ENCODE data around the gene RNF207.

RNF207 gene

GRCh38 chr1:6237093-6237492 lies 31.2 kb downstream of the RNF207 start:
- DNase-seq = no peak

- no peak for DNase-seq
Observed at GRCh38 chr1:6239213-6239752, 33.4 kb downstream of the RNF207 start.

DNA sequence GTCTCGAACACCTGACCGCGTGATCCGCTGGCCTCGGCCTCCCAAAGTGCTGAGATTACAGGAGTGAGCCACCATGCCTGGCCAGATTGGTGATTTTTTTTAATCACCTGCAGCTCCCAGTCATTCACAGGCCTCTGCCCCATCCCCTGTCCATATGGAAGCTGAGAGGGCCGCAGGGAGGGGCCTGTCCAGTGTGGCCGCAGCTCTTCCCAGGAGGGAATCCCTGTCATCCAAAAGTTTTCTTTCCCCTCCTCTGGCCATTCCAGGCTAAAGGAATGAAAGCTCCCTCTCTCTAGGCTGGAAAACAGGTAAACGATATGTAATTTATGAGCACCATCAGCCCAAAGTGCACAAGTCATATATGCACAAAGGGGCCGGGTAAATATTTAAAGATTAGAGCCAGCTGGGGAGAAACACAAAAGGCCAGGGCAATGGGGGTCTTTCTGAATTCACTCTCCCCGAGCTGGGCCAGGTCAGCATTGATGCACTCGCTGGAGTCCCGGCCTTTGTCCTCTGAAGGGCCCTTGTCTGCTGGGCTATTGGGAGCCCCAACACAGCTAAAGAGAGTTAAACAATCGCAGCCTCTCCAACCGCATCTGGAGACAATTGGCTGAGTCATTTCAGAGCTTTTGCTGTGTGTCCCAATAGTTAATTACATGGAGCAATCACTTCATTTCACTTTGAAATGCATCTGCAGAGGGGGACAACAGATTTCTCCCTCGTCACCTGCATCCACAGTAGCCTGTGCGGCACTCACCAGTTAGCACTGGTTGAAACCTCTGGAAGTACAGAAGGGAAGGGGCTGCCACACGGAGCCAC lies 34.2 kb downstream of the RNF207 start:
- no peak for DNase-seq

DNA sequence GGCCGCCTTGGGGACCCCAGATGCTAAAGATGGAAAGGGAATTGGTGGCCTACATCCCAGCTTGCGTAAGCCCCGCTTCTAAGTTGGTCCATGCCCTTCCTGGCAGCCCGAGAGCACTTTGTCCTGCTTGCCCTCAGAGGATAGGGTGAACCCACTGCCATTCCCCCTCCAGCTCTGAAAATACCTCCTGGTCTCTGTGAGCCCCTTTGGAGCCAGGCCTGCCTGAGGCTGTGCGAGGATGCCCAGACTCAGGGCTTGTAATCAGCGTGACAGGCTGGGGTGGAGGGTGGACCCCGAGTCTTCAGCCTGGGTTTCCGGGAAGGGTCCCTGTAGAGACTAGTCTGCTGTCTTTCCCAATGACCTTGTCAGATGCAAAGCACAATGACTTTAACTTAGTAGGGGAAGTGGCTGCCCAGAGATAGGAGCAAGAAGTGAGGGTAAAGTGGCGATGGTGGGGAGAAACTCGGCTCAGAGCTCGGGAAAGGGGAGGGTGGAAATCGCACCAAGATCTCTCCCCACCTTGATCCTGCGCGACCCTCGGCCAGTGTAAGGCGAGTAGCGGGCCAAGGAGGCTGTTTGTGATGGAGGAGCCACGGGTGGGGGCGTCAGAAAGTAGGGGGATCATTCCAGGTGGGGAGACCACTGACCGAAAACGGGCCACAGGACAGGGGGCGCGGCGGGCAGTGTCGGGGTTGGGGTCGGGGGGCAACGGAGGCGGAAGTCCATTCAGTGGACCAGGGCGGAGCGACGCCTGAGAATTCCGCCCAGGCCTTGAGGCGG lies 35.4 kb downstream of the RNF207 start:
- no peak for DNase-seq

DNA sequence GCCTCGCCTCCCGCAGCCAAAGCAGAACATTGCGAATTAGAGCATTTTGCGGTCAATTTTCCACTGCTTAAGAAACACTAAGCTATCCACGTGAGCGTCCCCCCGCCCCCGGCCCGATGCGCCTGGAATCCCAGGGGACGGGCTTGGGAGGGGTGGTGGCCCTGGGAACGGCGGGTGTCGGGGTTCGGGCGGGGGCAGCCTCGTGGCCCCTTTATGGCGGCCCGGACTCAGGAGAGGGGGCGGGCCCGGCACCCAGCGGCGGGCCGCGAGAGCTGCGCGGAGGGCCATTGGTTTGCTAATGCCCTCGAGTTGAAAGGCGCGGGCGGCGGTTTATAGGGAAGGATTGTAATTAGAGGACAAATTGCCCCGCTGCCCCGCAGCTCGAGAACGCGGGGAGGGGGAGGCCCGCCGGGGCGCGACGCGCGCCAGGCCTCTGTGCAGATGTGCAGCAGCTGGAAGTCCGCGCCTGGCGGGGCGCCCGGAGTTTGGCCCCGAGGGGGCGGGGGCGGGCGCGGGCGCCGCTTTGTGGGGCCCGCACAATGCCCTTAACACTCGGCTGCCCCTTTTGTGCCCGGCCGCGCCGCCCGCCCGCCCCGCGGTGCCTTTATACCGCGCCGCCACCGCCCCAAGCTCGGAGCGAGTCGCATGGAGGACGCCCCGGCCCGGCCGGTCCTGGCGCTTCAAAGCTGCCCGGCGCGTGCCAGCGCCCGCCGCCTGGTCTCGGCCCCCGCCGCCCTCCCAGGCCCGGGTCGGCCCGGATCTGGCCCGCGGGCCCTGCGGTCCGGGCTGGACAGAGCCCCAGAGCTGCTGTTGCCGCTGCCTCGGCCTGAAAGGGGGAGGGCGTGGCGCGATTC lies 36.2 kb downstream of the RNF207 start:
- no peak for DNase-seq

DNA sequence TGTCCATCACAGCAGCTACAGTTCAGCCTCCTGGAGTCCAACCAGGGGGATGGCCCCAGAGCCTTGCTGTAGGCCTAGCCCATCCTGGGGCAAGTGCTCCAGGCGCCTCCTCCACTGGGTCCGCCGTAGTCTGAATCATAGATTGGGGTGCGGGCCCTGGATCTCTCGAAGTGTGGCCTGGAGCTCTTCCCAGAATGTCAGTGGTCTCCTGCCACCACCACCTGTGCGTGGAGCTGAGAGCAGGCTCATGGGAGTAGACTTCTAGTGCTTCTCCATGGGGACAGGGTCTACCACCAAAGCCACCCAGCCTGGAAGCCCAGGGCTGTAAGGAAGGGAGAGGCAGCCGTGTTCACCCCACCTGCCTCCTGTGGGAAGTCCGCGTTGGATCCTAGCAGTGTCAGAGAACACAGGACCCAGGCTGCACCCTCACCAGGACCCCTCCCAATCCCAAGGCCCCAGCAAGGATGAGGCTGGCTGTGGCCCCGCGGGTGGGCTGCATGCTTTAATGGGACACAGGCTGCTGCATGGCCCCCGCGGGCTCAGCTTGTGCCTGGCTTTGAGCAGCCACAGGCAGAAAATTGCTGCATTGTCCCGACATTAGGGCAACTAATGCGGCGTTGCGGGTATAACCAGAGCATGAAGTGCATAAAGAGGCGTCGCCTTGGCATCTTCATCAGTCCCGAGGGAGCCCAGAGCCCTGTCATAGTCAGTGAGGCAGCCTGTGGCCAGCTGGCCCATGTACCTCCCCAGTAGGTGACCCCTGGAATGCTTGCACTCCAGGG lies 37.3 kb downstream of the RNF207 start:
- no peak for DNase-seq

GRCh38 chr1:6243993-6244392 lies 38.1 kb downstream of the RNF207 start, which contains the start of gene HES3:
Gene HES3, plus strand, starts transcription at chr1:6244179. Its CDS starts 187 bp downstream, at chr1:6244366.
- DNase-seq = no peak

DNA sequence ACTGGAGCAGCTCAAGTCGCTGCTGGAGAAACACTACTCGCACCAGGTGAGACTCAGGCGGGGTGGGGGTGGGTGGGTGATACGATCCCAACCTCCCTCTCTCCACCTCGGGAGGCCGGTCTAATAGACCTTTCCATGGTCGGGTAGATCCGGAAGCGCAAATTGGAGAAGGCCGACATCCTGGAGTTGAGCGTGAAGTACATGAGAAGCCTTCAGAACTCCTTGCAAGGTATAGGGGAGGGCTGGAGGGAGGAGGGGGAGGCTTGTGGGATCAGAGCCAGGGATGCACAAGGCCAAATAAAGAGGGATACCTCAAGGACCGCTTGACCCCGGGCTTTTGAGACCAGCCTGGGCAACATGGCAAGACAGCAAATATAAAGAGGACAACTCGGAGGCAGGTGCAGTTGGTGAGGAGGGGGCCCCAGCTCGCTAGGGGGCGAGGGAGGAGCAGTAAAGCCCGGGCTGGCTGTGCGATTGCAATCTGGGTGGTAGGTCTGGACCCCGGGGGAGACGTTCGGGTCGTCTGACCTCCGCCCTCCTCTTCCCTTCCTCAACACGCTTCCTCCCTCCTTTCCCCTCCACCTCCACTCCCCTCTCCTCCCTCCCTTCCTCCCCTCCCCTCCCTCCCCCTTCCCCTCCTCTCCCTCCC lies 38.6 kb downstream of the RNF207 start:
- no peak for DNase-seq

DNA sequence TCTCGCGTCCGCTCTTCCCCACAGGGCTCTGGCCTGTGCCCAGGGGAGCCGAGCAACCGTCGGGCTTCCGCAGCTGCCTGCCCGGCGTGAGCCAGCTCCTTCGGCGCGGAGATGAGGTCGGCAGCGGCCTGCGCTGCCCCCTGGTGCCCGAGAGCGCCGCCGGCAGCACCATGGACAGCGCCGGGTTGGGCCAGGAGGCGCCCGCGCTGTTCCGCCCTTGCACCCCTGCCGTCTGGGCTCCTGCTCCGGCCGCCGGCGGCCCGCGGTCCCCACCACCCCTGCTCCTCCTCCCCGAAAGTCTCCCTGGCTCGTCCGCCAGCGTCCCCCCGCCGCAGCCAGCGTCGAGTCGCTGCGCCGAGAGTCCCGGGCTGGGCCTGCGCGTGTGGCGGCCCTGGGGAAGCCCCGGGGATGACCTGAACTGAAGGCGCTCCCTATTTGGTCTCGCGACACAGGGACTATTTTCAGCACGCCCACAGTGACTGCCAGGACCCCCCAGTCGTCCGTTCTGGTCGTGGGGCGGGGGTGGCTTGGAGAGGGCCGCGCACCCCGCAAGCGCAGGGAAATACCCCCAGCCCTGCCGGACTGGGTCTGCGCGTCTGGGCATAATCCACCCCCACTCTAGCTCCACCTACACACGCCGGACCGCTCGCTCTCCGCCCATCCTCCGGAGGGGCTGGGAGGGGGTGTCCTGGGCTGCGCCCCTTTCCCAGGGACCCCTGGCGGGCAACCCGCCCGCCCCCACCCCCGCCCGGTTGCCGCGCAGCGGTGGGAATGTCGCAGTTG lies 39.4 kb downstream of the RNF207 start:
- DNase-seq = peak; percentile 74

DNA sequence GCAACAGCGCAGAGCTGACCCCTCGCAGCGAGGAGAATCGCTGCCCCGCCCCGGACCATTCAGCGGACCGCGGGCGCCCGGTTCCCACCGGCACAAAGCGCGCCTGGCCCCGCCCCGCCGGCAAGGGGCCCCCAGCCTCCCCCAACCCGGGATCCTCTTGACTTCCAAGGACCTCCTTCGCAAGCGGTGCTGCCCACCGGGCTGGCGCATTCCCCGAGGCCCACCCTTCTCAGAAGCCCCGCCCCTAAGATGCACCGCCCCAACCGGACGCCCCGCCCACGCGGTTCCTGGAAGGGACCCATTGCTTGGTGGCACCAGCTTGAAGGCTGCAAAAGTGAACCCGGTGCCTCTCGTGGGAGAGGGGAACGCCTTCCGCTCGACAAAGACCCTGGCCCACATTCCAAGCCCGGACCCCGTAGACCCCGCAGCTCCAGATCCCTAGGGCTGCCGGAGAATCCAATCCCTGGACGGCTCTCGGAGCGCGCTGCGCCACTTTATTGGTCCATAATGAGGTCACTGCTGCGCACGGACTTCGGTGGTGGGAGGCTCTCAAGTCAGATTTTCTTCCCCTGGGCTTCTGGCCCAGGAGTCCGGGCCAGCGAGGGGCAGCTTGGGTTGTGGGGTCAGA lies 40.1 kb downstream of the RNF207 start:
- peak; percentile 17 for DNase-seq

DNA sequence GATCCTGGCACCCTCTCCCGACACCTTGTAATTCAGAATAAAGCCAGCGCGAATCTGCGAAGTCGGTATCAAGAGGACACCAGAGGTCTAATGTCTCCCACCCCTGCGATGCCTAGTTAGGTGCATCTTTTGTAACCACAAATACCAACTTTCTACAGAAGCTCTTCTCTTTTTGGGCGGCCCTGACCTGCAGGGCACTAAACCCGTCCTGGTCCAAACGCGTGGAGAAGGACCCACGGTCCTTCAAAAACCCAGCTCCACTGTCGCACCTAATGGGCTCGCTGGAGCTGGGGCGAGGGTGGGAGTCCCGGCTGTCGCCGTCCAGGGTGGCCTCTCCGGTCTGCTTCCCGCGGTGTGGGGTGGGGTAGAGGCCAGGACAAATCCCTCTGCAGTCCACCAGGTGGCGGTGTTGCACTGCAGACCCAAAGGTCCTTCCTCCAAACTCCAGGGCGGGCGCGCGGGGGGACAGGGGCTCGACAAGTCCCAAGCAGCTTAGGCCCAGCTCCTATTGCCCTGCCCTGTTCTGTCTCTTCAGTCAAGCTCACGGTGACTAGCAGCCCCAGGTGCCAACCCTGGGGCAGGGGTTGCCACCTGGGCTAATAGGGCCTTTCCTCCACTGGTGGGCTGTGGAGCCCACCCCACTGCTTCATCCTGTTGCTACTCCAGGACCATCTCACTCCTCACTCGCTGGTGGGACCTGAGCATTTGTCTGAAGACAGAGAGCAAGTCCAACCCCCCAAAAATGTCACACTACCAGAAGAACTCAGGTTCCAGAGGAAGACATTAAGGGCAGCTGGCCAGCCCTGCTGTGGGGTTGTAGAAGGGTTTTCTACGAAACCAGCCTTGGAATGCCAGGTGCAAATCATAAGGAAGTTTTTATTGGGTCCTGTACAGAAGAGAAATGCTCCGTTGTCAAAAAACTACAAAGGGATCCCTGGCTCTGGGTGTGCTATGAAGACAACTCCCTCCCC lies 40.9 kb downstream of the RNF207 start:
- DNase-seq = peak; percentile 78

GRCh38 chr1:6247651-6248050 lies 41.7 kb downstream of the RNF207 start:
- no peak for DNase-seq

DNA sequence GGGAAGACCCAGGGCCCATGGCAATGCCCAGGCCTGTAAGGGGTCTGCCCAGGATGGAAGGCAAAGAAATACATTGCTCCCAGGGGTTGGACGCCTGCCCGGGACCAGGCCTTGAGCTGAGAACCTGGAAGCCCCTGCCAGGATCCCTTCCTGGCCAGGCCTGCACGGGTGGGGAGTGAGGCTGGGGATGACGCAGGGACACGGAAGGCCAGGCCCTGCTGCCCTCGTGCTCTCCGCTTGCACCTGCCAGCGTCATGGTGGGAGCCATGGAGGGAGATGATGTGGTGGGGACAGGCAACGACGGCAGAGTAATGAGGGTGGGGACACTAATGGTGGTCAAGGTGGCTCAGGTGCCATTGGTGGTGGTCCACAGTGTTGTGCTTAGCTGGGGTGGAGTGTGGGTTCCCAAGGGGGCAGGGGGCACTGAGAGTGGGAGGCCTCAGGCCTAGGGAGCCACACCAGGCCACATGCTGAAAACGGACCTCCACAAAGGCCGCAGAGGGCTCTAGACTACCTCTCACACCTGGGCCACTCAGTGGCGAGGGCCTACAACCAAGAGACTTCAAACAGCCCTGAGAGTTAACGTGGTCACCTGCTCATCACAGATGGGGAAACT lies 42.4 kb downstream of the RNF207 start:
- no peak for DNase-seq

GRCh38 chr1:6248932-6249738 lies 43.2 kb downstream of the RNF207 start:
- no peak for DNase-seq

- DNase-seq = no peak
Observed at GRCh38 chr1:6249739-6250689, 44.1 kb downstream of the RNF207 start.

- no peak for DNase-seq
Observed at GRCh38 chr1:6251233-6251632, 45.3 kb downstream of the RNF207 start.
